Stimulated activated CD8-positive, alpha-beta memory T cell treated with anti-CD3 and anti-CD28 coated beads, Interleukin-15, amount 100 ng/mL, for 48 hours (primary cell): ENCODE measurements around the gene GORASP2.
"Not testable (repeated sequence)": the region's sequence is repeated elsewhere in the genome, so short reads cannot be mapped to it uniquely, and the experiment has no call there.

Source experiments
- DNase-seq, 2 donors: peaks; one replicate each; pipeline ENCODE4 v3.0.0-alpha.2; 2020; ENCODE audit warnings: low read depth in 2 of 2

Gene GORASP2

GRCh38 chr2:170928824-170929685, at the start of gene GORASP2:
TSS of gene GORASP2 (plus strand) at chr2:170929253. CDS start at chr2:170929341, 88 bp downstream.
- peak; percentile 97 for DNase-seq

- DNase-seq: no peak
Measured at GRCh38 chr2:170881840-170882239, 47.2 kb upstream of the GORASP2 start.

- DNase-seq: no peak
Measured at GRCh38 chr2:170882758-170883157, 46.3 kb upstream of the GORASP2 start.

GRCh38 chr2:170883683-170884082, 45.4 kb upstream of the GORASP2 start:
- no peak for DNase-seq

GRCh38 chr2:170885130-170885791, 43.8 kb upstream of the GORASP2 start:
- DNase-seq: no peak

- no peak for DNase-seq
Measured at GRCh38 chr2:170886386-170886785, 42.7 kb upstream of the GORASP2 start.

- DNase-seq: no peak
Measured at GRCh38 chr2:170887496-170887895, 41.6 kb upstream of the GORASP2 start.

- no peak for DNase-seq
Measured at GRCh38 chr2:170887896-170888295, 41.2 kb upstream of the GORASP2 start.

GRCh38 chr2:170891893-170892292, 37.2 kb upstream of the GORASP2 start:
- no peak for DNase-seq

- no peak for DNase-seq
Measured at GRCh38 chr2:170892391-170892951, 36.6 kb upstream of the GORASP2 start.

GRCh38 chr2:170895023-170895757, 33.9 kb upstream of the GORASP2 start:
- no peak for DNase-seq

GRCh38 chr2:170896622-170897021, 32.4 kb upstream of the GORASP2 start:
- no peak for DNase-seq

- DNase-seq: no peak
Measured at GRCh38 chr2:170897108-170897507, 31.9 kb upstream of the GORASP2 start.

- DNase-seq: no peak
Measured at GRCh38 chr2:170905864-170906263, 23.2 kb upstream of the GORASP2 start.

GRCh38 chr2:170911314-170911889, 17.7 kb upstream of the GORASP2 start:
- DNase-seq: no peak

- not testable (repeated sequence) for DNase-seq
Measured at GRCh38 chr2:170914994-170915666, 13.9 kb upstream of the GORASP2 start.

GRCh38 chr2:170917219-170917913, 11.7 kb upstream of the GORASP2 start:
- no peak for DNase-seq

- no peak for DNase-seq
Measured at GRCh38 chr2:170917957-170918356, 11.1 kb upstream of the GORASP2 start.

GRCh38 chr2:170921873-170922272, 7.2 kb upstream of the GORASP2 start:
- not testable (repeated sequence) for DNase-seq
